ES-I3 (cell line): ENCODE data around the gene CDK5RAP3.
"Not testable (repeated sequence)": the region's sequence is repeated elsewhere in the genome, so short reads cannot be mapped to it uniquely, and the experiment has no call there.

Experiments used
- H3K36me3 ChIP-seq: 2 replicates; pipeline ENCODE4 v1.6.1; 2013; ENCODE audit warnings: mild to moderate bottlenecking, low read length, control low read depth, moderate library complexity; ENCODE audit not compliant: insufficient read depth
- H3K4me1 ChIP-seq: 2 replicates; pipeline ENCODE4 v1.6.1; 2013; ENCODE audit warnings: mild to moderate bottlenecking, control low read depth, low read length; ENCODE audit not compliant: insufficient read depth
- H3K9ac ChIP-seq: 2 replicates; pipeline ENCODE4 v1.6.1; 2013; ENCODE audit warnings: low read depth, mild to moderate bottlenecking, low read length, moderate library complexity
- H3K9me3 ChIP-seq: 2 replicates; pipeline ENCODE4 v1.6.1; 2013; ENCODE audit warnings: mild to moderate bottlenecking, low read length, moderate library complexity; ENCODE audit not compliant: control insufficient read depth, insufficient read depth

CDK5RAP3 gene

GRCh38 chr17:47975823-47976205 lies 4.9 kb downstream of the CDK5RAP3 start:
- Histone ChIP-seq H3K36me3 (peaks cover 33% of the 10 kb centered on the region), H3K4me1 (no peaks in the 10 kb centered on the region), H3K9ac (no peak overlapping the region), H3K9me3 (no peaks in the 10 kb centered on the region; the same call in 1 of the 2 replicates)

GRCh38 chr17:47978324-47978723 lies 7.4 kb downstream of the CDK5RAP3 start:
- Histone ChIP-seq H3K9ac (no peak overlapping the region), H3K4me1 (no peaks in the 10 kb centered on the region), H3K36me3 (peaks cover 36% of the 10 kb centered on the region), H3K9me3 (no peaks in the 10 kb centered on the region)

- Histone ChIP-seq H3K9ac (no peak overlapping the region), H3K9me3 (no peaks in the 10 kb centered on the region), H3K4me1 (no peaks in the 10 kb centered on the region), H3K36me3 (peaks cover 33% of the 10 kb centered on the region)
Measured at GRCh38 chr17:47980541-47980940, 9.6 kb downstream of the CDK5RAP3 start.

DNA sequence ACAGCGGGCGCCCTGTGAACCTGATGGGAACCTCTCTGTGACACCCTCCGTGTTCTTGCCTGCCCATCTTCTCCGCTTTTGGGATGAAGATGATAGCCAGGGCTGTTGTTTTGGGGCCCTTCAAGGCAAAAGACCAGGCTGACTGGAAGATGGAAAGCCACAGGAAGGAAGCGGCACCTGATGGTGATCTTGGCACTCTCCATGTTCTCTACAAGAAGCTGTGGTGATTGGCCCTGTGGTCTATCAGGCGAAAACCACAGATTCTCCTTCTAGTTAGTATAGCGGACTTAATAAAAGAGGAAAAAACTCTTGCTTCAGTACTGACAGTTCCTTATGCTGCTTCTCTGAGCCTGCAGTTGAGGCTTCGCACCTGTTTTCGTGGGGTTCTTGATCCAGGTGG lies 10.5 kb downstream of the CDK5RAP3 start:
- H3K4me1 ChIP-seq, result 0 out of 2 replicates have a peak, but pooled peaks cover under 1% of the 10 kb centered on the region
- H3K9ac ChIP-seq, result no peak overlapping the region
- H3K9me3 ChIP-seq, result no peaks in the 10 kb centered on the region
- H3K36me3 ChIP-seq, result peaks cover 30% of the 10 kb centered on the region

DNA sequence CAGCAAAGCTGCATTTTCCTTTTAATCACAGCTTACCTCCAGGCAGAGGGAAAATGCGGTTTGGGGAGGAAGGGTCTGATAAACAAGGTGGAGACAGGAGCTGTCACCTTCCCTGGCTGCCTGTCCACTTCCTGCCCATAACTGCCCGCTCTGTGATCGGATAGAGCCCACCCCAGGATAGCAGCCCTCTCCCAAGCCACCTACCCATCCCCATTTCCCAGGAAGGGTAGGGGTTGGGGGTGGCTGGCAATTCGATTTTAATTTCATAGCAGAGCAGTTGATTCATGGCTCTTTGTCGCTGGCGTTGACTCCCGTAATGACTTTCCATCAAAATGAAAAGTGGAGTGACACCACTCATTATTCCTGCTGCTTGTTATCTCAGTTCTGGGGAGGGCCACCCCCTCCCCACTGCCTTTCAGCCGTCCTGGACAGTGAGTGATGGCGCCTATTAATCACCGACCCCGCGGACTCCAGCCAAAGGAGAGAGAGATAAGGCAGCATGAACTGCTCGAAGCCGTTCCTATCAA lies 11.2 kb downstream of the CDK5RAP3 start:
- Histone ChIP-seq H3K4me1 (peaks cover 7% of the 10 kb centered on the region), H3K9ac (no peak overlapping the region), H3K9me3 (no peaks in the 10 kb centered on the region), H3K36me3 (peaks cover 30% of the 10 kb centered on the region)

DNA sequence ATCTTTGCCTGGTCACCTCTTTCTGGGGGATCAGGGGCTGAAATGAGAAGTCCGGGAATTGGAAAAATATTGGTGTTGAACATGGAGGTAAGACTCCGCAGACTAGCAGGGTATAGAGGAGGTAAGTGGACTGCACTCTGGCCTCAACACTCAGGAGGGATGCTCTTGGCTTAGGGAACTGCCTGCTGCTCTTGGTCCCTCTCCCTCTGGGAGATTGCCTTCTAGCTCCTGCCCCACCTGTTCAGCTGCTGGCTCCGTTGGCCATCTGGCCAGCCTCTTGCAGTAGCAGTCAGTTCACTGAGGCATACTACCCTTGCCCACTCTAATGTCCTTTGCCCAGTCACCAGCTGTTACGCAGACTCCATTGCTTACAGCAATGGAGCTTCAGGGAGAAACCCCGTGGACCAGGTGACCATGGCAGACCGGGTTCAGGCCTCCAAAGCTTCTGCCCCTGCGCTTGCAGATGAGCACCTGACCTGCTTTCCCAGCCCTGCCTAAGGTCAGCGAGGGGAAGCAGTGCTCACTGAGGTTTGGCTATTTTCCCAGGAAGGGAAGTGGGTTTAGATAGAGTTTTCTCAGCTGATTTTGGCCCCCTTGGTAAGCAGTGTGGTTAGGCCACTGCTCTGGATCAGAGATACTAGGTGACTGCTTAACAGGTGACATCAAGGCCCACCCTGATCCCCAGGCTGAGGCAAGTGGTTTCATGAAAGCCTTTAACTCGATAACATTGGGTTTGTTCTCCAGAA lies 11.9 kb downstream of the CDK5RAP3 start:
- no peaks in the 10 kb centered on the region for H3K9me3 ChIP-seq
- H3K4me1 ChIP-seq, result peaks cover 14% of the 10 kb centered on the region
- H3K9ac ChIP-seq, result no peak overlapping the region
- H3K36me3 ChIP-seq, result peaks cover 25% of the 10 kb centered on the region

DNA sequence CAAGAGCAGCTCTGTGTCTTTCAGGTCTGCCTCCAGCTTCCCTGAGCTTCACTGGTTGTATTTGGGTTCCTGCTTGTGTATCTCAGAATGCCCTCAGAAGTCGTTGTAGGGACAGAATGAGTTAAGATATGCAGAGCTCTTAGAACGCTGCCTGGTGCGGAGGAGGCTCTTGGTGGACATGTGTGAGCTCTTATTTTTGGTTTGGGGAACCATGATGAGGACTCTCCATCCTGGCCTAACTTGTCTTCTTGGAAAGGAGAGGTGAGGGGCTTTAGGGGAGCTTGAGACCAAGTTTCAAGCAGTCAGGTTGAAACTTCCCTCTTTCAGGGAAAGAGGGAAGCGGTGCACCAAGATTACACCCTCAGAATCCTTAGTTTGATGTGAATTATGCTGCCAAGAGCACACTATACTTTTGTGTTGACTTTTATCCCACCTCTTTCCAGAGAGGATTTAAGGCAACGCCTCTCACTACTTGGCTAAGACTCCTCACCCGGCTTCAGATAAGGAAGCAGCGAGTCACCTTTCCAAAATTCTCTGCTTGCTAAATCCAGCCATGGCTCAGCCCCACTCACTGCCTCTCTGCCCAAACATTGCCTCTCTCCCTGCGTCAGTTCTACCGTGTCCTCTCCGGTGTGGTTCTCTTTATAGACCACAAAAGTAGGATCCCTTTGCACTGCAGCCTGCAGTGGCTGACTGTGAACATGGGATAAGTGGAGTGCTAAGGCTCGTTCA lies 12.7 kb downstream of the CDK5RAP3 start:
- Histone ChIP-seq H3K4me1 (peaks cover 17% of the 10 kb centered on the region), H3K36me3 (peaks cover 23% of the 10 kb centered on the region), H3K9ac (no peak overlapping the region), H3K9me3 (no peaks in the 10 kb centered on the region)

DNA sequence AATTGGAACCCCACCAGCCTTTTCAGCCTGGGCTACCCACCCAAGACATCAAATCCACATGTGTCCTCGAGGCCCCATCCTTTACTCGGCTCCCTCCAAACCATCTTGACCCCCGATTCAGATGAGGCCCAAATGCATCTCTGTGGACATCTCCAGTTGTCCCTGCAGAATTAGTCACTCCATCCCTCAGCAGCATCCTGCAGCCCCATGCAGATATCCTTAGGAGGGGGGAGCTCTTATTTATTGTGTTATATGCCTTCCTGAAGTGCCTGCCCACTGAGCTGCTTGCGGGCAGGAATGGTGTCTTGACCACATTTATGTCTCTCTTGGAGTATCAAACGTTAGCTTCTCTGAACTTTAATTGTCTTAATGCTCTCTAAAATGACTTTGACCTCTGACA lies 15.6 kb downstream of the CDK5RAP3 start:
- H3K9ac ChIP-seq, result no peak overlapping the region
- no peaks in the 10 kb centered on the region for H3K9me3 ChIP-seq
- H3K4me1 ChIP-seq, result peaks cover 24% of the 10 kb centered on the region
- H3K36me3 ChIP-seq, result peaks cover under 1% of the 10 kb centered on the region

GRCh38 chr17:47987240-47987835 lies 16.4 kb downstream of the CDK5RAP3 start:
- peaks cover 31% of the 10 kb centered on the region for H3K4me1 ChIP-seq
- no peaks in the 10 kb centered on the region for H3K9me3 ChIP-seq
- H3K9ac ChIP-seq, result 0 out of 2 replicates have a peak overlapping the region, but pooled peaks have one; percentile 7
- no peaks in the 10 kb centered on the region for H3K36me3 ChIP-seq

DNA sequence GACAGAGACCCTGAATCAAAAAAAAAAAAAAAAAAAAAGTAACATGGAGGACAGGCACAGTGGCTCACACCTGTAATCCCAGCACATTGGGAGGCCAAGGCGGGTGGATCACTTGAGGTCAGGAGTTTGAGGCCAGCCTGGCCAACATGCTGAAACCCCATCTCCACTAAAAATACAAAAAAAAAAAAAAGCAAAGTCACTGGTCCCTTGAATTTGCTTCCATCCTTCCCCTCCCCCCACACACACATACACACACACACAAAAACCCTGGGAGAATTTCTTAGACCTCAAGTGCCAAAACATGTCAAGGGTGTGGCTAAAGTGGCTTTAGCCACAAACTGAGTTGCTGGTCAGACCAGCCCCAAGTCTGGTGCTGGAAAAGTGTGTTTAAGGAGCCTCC lies 17.5 kb downstream of the CDK5RAP3 start:
- H3K9me3 ChIP-seq, H3K36me3 ChIP-seq, H3K9ac ChIP-seq: not testable (repeated sequence)
- H3K4me1 ChIP-seq, result peaks cover 32% of the 10 kb centered on the region

- H3K9ac ChIP-seq, result no peak overlapping the region
- H3K4me1 ChIP-seq, result peaks cover 33% of the 10 kb centered on the region
- no peaks in the 10 kb centered on the region for H3K36me3 ChIP-seq
- H3K9me3 ChIP-seq, result no peaks in the 10 kb centered on the region
Measured at GRCh38 chr17:47989159-47989558, 18.2 kb downstream of the CDK5RAP3 start.

DNA sequence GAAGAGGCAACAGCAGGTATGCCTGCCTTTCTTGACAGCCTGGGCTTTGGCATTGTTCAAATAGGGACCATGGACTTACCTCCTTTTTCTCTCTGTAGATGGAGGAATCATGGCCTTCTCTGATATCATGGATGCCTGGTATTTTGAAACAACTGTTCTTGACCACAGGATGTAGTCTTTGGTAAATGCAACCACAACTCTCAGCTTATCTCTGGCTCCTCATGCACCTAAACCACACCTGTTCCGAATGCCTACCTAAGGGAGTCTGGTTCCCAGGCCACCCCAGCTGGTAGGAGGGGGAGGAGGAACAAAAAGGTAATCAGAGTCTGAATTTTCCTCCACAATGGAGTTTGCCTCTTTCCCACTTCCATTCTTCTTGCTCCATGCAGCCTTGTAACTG lies 18.8 kb downstream of the CDK5RAP3 start:
- H3K36me3 ChIP-seq, result no peaks in the 10 kb centered on the region
- H3K9ac ChIP-seq, result no peak overlapping the region
- H3K4me1 ChIP-seq, result peaks cover 38% of the 10 kb centered on the region
- H3K9me3 ChIP-seq, result no peaks in the 10 kb centered on the region

- Histone ChIP-seq H3K9me3 (no peaks in the 10 kb centered on the region), H3K36me3 (no peaks in the 10 kb centered on the region), H3K9ac (peak overlapping the region; percentile 49), H3K4me1 (peaks cover 52% of the 10 kb centered on the region)
Measured at GRCh38 chr17:47990962-47991731, 20.2 kb downstream of the CDK5RAP3 start.

- H3K9me3 ChIP-seq, result no peaks in the 10 kb centered on the region
- H3K9ac ChIP-seq, result no peak overlapping the region
- no peaks in the 10 kb centered on the region for H3K36me3 ChIP-seq
- peaks cover 44% of the 10 kb centered on the region for H3K4me1 ChIP-seq
Measured at GRCh38 chr17:47992216-47992615, 21.3 kb downstream of the CDK5RAP3 start.
